ENCODE measurements around the gene DIDO1. TPM values are rescaled to one million over a fixed set of nuclear protein-coding genes. Genes with fewer than 3 reads are reported as not detected.

The DIDO1 gene
- total RNA-seq, 4 donors from 2014 or later: 24.2 to 39.3 (median 28.7) TPM

DNA sequence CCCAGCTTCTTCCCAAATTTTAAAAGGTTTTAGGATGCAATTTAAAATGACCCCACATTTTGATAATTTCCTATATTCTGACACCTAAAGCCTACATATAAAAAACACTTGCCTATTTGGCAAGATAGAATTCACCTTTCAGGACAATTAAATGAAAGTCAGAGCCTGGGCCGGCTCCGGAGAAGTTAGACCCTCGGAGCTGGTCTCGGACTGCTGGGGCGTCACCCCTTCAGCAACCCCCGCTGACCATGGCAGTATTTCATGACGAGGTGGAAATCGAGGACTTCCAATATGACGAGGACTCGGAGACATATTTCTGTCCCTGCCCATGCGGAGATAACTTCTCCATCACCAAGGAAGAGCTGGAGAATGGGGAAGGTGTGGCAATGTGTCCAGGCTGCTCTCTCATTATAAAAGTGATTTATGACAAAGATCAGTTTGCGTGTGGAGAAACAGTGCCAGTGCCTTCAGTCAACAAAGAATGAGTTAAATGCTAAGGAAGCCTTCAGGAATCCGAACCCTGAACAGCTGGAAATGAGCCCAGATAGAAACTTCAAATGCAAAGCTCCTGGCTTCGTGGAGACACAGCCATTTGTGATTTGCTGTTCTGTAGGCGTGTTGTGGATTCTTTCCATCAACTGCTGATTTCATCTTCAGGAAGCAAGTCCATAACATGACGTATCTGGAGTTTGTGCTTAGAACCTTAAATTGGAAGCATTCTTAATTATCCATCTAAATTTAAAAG, 80.7 kb downstream of the DIDO1 start:
- DNase-seq: no peak
- intact Hi-C loops (cut with DNase I; ENCODE audit: low total_unique reads): no loop called here
- in situ Hi-C loops (cut with MboI; ENCODE audit: low sequenced_read_pairs in 4 of 4): no loop called here

DNA sequence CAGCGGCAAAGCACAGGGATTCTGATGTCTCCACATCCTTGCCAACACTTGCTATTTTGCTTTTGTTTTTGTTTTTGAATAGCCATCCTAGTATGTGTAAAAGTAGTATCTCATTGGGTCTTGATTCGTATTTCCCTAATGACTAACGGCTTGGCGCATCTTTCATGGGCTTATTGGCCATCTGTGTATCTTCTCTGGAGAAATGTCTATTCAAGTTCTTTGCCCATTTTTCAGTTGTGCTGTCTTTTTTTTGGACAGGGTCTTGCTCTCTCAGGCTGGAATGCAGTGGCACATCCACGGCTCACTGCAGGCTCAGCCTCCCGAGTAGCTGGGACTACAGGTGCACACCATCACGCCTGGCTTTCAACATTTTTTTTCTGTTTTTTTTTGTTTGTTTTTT, 82.1 kb downstream of the DIDO1 start:
- no peaks in the 10 kb centered on the region for H3K9me3 ChIP-seq
- no peaks in the 10 kb centered on the region for H3K36me3 ChIP-seq
- H3K4me3 ChIP-seq: no peak overlapping the region
- H3K27ac ChIP-seq: no peak overlapping the region
- H3K4me1 ChIP-seq: no peaks in the 10 kb centered on the region
- intact Hi-C loops (cut with DNase I; ENCODE audit: low total_unique reads) (no loop called here), in situ Hi-C loops (cut with MboI; ENCODE audit: low sequenced_read_pairs in 4 of 4) (no loop called here)
- TF ChIP-seq POLR2A (IDR thresholded peaks at IDR 0.05): no peak
- TF ChIP-seq, protein P1, sequence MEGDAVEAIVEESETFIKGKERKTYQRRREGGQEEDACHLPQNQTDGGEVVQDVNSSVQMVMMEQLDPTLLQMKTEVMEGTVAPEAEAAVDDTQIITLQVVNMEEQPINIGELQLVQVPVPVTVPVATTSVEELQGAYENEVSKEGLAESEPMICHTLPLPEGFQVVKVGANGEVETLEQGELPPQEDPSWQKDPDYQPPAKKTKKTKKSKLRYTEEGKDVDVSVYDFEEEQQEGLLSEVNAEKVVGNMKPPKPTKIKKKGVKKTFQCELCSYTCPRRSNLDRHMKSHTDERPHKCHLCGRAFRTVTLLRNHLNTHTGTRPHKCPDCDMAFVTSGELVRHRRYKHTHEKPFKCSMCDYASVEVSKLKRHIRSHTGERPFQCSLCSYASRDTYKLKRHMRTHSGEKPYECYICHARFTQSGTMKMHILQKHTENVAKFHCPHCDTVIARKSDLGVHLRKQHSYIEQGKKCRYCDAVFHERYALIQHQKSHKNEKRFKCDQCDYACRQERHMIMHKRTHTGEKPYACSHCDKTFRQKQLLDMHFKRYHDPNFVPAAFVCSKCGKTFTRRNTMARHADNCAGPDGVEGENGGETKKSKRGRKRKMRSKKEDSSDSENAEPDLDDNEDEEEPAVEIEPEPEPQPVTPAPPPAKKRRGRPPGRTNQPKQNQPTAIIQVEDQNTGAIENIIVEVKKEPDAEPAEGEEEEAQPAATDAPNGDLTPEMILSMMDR (IDR thresholded peaks at IDR 0.05 in 4 of 5, conservative IDR thresholded peaks at IDR 0.05 in 1 of 5): no peak
- DNase-seq (no peak), ATAC-seq (no peak)
- no peaks in the 10 kb centered on the region for H3K27me3 ChIP-seq

More for the DNA sequence above, 80.7 kb downstream of the DIDO1 start:
- no peaks in the 10 kb centered on the region for H3K27me3 ChIP-seq
- no peaks in the 10 kb centered on the region for H3K4me1 ChIP-seq
- no peaks in the 10 kb centered on the region for H3K9me3 ChIP-seq
- ATAC-seq: no peak
- TF ChIP-seq, protein P1 (IDR thresholded peaks at IDR 0.05 in 4 of 5, conservative IDR thresholded peaks at IDR 0.05 in 1 of 5): no peak
- no peak for TF ChIP-seq POLR2A (IDR thresholded peaks at IDR 0.05)
- H3K4me3 ChIP-seq: no peak overlapping the region
- no peaks in the 10 kb centered on the region for H3K36me3 ChIP-seq
- H3K27ac ChIP-seq: no peak overlapping the region

DNA sequence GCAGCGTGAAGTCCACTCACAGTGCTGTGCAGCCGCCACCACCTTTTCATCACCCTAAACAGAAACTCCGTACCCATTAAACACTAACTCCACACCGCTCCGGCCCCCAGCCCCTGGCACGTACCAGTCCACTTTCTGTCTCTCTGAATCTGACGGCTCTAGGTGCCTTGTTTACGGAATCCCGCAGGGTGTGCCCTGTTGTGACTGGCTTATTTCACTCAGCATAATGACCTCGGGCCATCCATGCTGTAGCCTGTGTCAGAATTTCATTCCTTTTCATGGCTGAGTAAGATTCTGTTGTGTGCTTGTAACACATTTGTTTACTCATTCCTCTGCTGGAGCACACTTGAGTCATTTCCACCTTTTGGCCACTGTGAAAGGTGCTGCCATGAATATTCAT, 82.6 kb downstream of the DIDO1 start:
- H3K36me3 ChIP-seq: no peaks in the 10 kb centered on the region
- H3K27ac ChIP-seq: no peak overlapping the region
- DNase-seq (no peak), ATAC-seq (no peak)
- H3K4me3 ChIP-seq: no peak overlapping the region
- H3K27me3 ChIP-seq: peaks cover 0 to under 1% (median 0%) of the 10 kb centered on the region in 3 donors
- TF ChIP-seq, protein P1 (IDR thresholded peaks at IDR 0.05 in 4 of 5, conservative IDR thresholded peaks at IDR 0.05 in 1 of 5): no peak
- TF ChIP-seq POLR2A (IDR thresholded peaks at IDR 0.05): no peak
- intact Hi-C loops (cut with DNase I; ENCODE audit: low total_unique reads) (no loop called here), in situ Hi-C loops (cut with MboI; ENCODE audit: low sequenced_read_pairs in 4 of 4) (no loop called here)
- H3K9me3 ChIP-seq: no peaks in the 10 kb centered on the region
- no peaks in the 10 kb centered on the region for H3K4me1 ChIP-seq

DNA sequence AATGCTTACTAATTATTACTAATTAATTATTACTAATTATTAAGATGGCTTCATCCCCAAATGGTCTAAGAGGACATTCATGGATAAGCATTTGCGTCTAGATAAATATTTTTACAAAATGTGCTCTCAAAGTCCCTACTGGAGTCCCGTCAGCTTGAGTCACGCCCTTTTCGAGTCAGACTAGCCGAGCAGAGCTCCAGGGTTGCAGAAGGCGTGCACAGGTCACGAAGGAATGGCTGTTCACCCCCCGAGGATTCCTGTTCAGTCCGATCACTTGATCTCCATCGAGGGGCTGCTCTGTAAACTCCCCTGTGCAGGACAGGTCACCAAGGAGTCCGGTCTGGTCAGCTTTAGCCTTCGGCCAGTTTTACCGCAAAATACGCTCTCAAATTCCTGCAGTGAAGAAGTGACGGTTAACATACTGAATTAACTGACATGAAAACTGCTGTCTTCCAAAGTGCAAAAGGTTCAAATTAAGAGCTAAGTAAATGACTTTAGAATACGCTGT, 84.5 kb downstream of the DIDO1 start:
- H3K36me3 ChIP-seq: no peaks in the 10 kb centered on the region
- ATAC-seq: no peak

More for the DNA sequence above, 84.5 kb downstream of the DIDO1 start:
- no peak for DNase-seq
- TF ChIP-seq, protein P1 (IDR thresholded peaks at IDR 0.05 in 4 of 5, conservative IDR thresholded peaks at IDR 0.05 in 1 of 5): no peak
- TF ChIP-seq POLR2A (IDR thresholded peaks at IDR 0.05): no peak
- H3K27ac ChIP-seq: no peak overlapping the region
- H3K4me1 ChIP-seq: no peaks in the 10 kb centered on the region
- in situ Hi-C loops (cut with MboI; ENCODE audit: low sequenced_read_pairs in 4 of 4) (no loop called here), intact Hi-C loops (cut with DNase I; ENCODE audit: low total_unique reads) (no loop called here)
- H3K27me3 ChIP-seq: peaks cover under 1 to 15% (median 11%) of the 10 kb centered on the region in 3 donors
- H3K9me3 ChIP-seq: no peaks in the 10 kb centered on the region
- H3K4me3 ChIP-seq: no peak overlapping the region

All from gastrocnemius medialis (tissue), 4 donors.